DMS53 (cell line): ENCODE measurements around the gene OLFM1.
"Not testable (repeated sequence)": the region's sequence is repeated elsewhere in the genome, so short reads cannot be mapped to it uniquely, and the experiment has no call there.

Experiments used
- DNase-seq: peaks from one replicate; lab custom pipeline; 2025; lab: John Stamatoyannopoulos, UW

OLFM1 gene

DNA sequence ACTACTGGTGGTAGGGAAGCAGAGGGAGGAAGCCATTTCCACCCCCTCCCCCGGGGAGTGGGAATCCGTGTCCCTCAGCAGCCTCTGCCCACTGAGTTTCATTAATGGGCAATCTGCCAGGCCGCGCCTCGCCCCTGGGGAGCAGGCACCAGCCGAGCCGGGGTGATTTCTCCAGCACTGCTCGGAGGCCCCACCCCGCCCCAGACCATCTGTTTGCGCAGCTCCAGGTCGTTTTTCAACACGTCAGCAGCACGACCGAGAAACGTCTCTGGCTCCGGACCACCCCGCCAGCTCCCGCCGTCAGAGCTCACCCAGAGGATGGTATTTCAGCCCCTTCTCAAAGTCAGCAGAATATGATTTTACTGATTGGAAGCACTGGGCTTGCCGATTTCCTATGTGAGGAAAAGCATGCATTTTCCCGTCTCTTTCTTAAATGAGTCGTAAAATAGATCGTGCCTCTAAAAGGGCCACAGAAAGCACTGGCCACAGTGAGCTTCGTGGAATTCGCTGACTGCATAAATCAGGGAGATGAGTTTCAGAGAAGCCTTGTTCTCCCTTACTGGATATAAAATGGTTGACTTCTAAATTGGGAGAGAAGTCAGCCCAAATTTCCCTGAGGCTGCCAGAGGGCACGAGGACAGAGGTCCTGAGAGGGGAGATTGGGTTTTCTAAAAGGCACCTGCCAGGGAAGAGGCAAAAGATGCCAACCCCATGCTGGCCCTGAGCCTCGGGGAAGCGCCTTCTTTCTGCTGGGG is 47.0 kb downstream of the OLFM1 start:
- DNase-seq: no peak

DNA sequence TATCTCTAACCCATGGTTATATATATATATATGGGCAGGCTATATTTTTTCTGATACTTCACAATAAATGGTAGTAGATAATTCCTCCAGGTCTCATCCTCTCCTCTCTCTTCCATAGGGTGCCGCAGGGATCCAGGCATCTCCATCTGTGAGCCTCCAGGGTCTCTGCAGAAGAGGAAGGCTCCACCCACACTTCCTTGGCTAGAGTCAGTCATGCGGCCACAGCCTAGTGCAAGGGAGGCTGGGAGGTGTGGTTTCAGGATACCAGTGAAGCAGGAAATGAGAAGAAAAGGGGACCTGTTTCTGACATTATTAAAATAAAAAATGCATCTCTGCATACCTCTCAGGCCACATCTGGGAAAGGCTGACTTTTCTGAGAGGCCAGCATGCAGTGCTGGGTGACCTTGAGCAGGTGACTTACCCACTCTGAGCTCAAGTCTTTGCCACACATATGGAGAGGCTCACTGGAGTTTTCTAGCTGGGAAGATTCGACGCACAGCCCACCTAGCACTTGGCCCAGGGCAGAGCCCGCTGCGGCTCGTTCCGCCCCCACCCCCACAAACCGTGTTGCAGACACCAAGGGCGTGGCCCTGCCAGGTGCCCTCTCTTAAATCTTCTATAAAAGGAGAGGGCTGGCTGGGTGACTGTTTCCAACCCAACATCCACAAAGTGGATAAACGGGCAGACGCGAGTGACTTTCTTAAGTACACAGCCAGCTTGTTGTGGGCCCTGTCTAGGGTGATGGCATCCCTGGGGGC is 47.9 kb downstream of the OLFM1 start:
- DNase-seq: no peak

DNA sequence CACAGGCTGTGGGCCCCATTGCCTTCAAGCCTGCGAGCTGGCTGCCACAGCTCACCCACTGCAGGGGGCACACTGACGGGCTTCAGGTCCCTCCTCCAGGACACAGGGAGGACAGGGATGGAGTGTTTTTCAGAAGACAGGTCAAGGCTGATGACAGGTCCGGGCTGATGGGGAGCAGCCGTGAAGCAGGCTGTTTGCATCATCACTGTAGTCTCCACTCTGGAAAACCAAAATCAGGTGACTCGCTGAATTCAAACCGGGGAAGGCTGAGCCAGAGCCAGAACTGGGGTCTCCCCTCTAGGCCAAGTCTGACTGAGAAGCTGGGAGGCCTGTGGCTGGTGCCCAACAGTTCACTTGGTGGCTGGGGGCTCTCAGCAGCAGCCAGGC is 48.5 kb downstream of the OLFM1 start:
- DNase-seq: no peak

GRCh38 chr9:135136481-135136880 is 49.0 kb downstream of the OLFM1 start:
- no peak for DNase-seq

DNA sequence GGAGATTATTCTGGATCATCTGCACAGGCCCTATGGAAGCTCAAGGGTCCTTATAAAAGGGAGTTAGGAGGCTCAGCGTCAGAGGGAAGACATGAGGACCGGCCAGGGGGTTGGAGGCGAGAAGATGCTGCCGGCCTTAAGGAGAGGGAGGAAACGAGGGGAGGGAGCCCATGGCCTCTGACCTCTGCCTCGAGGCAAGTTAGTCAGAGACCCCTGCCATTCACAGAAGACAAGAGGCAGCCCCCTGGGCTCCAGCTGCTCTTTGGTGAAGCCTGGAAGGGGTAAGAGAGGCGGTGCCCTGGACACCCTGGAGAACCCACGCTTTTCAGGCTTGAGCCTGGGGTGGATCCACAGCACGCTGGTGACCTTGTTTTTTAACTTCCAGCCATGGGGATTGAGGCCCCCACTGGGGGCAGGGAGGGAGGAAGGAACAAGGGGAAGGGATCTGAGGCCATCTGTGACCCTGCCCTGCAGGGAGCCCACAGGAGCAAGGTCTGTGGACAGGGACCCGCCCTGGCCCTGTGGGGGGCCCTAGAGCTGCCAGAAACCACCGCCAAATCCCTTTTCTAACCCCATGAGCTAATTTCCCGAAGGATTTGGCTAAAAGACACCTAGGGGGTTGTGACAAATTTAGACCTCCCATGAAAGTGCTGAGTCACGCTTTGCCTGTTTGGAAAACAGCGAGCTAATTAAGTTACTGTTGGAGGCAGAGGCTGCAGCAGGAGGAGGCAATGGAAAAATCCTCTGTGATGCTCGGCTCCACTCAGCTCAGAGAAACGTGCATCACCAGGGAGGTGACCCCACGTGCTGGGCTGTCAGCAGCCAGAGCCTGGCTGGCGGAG is 49.7 kb downstream of the OLFM1 start:
- DNase-seq: no peak

- no peak for DNase-seq
These were observed 50.8 kb downstream of the OLFM1 start for GRCh38 chr9:135138078-135138855.

GRCh38 chr9:135139366-135139959 is 52.0 kb downstream of the OLFM1 start:
- no peak for DNase-seq

DNA sequence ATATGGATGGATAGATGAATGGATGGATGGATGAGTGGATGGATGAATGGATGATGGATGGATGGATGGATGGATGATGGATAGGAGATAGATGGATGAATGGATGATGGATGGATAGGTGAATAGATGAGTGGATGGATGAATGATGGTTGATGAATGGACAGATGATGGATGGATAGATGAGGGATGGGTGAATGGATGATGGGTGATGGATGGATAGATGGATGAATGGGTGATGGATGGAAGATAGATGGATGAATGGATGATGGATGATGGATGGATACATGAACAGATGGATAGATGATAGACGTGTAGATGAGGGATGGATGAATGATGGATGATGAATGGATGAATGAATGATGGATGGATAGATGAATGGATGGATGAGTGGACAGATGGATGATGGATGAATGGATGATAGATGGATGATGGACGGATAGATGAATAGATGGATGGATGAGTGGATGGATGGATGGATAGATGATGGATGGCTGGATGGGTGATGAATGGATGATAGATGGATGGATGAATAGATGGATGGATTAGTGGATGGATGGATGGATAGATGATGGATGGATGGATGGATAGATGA is 53.8 kb downstream of the OLFM1 start:
- DNase-seq: no peak

- no peak for DNase-seq
These were observed 57.2 kb downstream of the OLFM1 start for GRCh38 chr9:135144581-135145170.

GRCh38 chr9:135145312-135145711 is 57.8 kb downstream of the OLFM1 start:
- no peak for DNase-seq

- DNase-seq: no peak
These were observed 58.8 kb downstream of the OLFM1 start for GRCh38 chr9:135146241-135146640.

DNA sequence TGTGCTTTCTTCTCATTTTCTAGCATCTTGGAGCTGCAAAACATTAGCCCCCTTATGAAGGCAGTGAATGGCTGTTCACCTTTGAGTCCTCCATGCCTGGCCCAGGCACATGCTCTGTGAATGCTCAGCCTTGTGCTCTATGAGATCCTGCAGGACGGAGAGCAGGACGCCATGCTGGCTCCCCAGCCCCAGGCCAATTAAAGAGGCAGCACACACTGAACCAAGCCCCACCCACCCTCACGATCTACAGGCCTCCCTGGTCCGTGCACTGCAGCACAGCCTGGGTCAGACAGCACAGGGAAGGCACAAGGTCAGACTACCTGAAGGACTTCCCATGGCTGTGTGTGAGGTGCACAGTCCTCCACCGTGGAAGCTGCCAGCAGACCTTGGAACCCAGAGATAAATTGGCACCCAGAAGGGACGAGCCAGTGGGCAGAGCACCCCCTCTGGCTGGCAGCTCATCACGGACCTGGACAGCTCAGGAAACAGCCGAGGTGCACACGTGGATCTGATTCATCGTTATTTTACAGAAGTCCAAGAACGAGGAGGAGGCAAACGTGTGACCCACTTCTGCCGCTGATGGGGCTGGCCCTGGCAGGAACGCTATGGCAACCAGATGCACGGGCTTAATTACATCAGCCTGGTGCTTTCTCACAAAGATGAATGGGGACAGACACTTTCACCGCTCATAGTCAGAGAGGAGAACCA is 59.5 kb downstream of the OLFM1 start:
- DNase-seq: no peak

GRCh38 chr9:135147474-135147805 is 60.0 kb downstream of the OLFM1 start:
- DNase-seq: no peak

DNA sequence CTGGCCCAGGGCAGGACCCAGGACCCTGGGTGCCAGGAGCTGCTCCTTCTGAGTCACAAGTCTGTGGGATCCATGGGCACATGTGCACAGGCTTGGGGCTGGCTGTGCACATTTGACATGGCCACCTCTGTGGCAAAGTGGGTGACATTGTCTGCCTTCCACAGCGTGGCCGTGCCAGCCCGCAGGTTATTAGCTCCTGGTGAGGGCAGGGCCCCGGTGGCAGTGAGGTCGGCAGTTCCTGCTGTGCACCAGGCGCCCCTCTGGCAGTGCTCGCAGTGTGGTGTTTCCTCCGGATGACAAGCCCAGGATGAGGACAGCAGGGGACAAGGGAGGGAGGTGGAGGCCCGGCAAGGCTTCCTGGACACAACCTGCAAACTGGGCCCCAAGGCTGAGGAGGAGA is 60.5 kb downstream of the OLFM1 start:
- no peak for DNase-seq

DNA sequence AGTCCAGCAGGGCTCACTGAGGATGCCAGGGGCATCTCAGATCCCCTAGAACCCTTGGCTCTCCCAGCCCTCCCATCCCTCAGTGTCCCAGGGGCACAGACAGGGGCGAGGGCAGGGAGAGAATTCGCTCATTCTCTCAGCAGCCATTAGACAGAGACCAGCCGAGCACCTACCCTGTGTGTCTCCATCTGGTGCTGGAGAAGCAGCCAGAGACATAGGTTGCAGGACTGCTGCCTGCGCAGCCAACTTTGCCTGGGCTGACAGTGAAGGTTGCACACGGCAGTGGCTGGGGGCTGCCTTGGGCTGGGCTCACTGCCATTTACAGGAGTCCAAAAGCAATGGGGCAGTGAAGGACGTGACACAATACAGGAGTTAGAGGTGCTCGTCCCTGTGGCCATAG is 60.9 kb downstream of the OLFM1 start:
- no peak for DNase-seq

- DNase-seq: not testable (repeated sequence)
These were observed 62.4 kb downstream of the OLFM1 start for GRCh38 chr9:135149901-135150300.

DNA sequence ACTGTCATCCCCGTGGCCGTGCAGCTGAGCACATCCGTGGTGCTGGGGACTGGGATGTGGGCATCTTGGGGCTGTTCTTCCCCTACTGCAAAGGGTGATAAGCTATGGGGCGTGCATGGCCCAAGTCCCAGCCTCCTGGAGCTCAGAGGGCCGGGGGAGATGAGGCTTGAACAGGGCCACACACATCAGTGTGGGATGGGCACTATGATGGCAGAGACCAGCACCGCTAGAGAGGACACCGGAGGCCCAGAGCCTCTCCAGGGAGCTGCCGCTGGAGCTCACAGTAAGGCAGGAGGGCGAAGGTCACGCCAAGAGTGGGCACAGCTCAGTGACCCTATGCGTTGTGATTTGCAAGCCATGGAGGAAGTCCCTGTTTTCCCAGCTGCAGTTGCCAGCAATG is 63.5 kb downstream of the OLFM1 start:
- no peak for DNase-seq

GRCh38 chr9:135151757-135152613 is 64.5 kb downstream of the OLFM1 start:
- DNase-seq: no peak

DNA sequence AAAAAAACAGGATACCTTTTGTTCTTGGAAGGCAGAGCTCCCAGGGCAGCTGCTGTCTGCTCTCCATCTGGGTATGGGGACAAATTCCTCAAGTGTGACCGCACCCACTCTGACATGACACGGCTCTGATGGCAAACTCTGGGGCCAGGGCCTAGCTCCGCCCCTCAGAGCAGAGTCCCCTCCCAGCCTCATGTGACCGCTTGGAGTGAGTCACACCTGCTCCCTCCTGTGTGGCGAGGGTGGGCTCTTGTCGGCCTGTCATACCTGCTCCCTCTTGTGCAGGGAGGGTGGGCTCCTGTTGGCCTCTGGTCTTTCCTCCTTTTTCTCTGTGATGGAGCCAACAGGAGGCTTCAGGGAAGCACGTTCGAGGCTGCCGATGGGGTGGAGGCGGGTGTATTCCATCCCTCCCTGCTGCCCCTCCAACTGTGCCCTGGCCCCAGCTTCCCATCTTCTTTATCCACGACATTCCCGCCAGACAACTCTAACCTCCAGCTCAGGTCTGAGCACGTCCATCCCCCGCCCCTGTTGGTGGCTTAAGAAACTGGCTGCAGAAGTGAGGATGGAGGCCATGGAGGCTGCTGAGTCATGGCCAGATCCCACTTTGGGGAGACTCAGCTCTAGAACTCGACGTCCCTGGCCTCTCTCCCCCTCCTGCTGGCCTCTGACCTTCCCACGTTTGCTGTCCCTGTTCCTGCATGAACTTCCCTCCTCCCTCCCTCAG is 65.3 kb downstream of the OLFM1 start:
- DNase-seq: no peak
